HFFc6 (cell line): ENCODE data around the gene GALNT14. TPM values are rescaled to one million over a fixed set of nuclear protein-coding genes. Genes with fewer than 3 reads are reported as not detected.

Source experiments
- DNase-seq: peaks from one replicate; pipeline ENCODE4 v3.0.0-alpha.2; 2018
- H3K27ac Mint-ChIP-seq: 2 replicates; pipeline ENCODE4 v1.8.0; 2020; ENCODE audit warnings: mild to moderate bottlenecking, mixed read lengths
- H3K27me3 Mint-ChIP-seq: 2 replicates; pipeline ENCODE4 v1.8.0; 2021; ENCODE audit warnings: mild to moderate bottlenecking, moderate library complexity, mixed read lengths; ENCODE audit not compliant: insufficient read depth
- H3K36me3 Mint-ChIP-seq: 2 replicates; pipeline ENCODE4 v1.8.0; 2021; ENCODE audit warnings: low read depth, mixed read lengths
- H3K4me1 Mint-ChIP-seq: 2 replicates; pipeline ENCODE4 v1.8.0; 2020; ENCODE audit warnings: low read depth, mixed read lengths
- H3K4me3 Mint-ChIP-seq: 2 replicates; pipeline ENCODE4 v1.8.0; 2020; ENCODE audit warnings: mild to moderate bottlenecking, moderate library complexity, mixed read lengths
- H3K9me3 Mint-ChIP-seq: 2 replicates; pipeline ENCODE4 v1.8.0; 2020; ENCODE audit warnings: mild to moderate bottlenecking, mixed read lengths
- CTCF ChIP-seq: fragments of 200-600 bp; sonication (generic); IDR thresholded peaks from 2 replicates; pipeline ENCODE4 v1.5.0; 2021; ENCODE audit warnings: antibody characterized with exemption, mild to moderate bottlenecking
- total RNA-seq, 6 experiments: library from RNA; stranded (reverse); fragmentation: NEBNext Ultra II Directional; extraction: Animal tissue kit (Norgen Biotek cat#: 25700); gene quantifications; 2 replicates in 1 of 6; 3 replicates in 5 of 6; pipeline ENCODE4 v1.2.3, GENCODE V29; 2021

The GALNT14 gene
- total RNA-seq, 6 experiments from 2014 or later = 0.11 to 1.0 (median 0.25) TPM; not detected in 1

- no peak for DNase-seq
- H3K36me3 Mint-ChIP-seq = no peaks in the 10 kb centered on the region
- TF ChIP-seq CTCF = no peak
- no peaks in the 10 kb centered on the region for H3K4me1 Mint-ChIP-seq
- H3K27me3 Mint-ChIP-seq = peaks cover 3% of the 10 kb centered on the region; the same call in 1 of the 2 replicates
- no peaks in the 10 kb centered on the region for H3K9me3 Mint-ChIP-seq
- no peak overlapping the region for H3K27ac Mint-ChIP-seq
- no peak overlapping the region for H3K4me3 Mint-ChIP-seq
Observed at GRCh38 chr2:31081492-31081891, 56.7 kb downstream of the GALNT14 start.

GRCh38 chr2:31080361-31080760, 57.9 kb downstream of the GALNT14 start:
- no peaks in the 10 kb centered on the region for H3K36me3 Mint-ChIP-seq
- H3K4me3 Mint-ChIP-seq = no peak overlapping the region
- no peak for DNase-seq
- no peaks in the 10 kb centered on the region for H3K9me3 Mint-ChIP-seq
- H3K27me3 Mint-ChIP-seq = peaks cover 3% of the 10 kb centered on the region; the same call in 1 of the 2 replicates
- no peak overlapping the region for H3K27ac Mint-ChIP-seq
- no peaks in the 10 kb centered on the region for H3K4me1 Mint-ChIP-seq
- no peak for TF ChIP-seq CTCF

- H3K27me3 Mint-ChIP-seq = peaks cover 3% of the 10 kb centered on the region; the same call in 1 of the 2 replicates
- H3K4me1 Mint-ChIP-seq = no peaks in the 10 kb centered on the region
- no peak overlapping the region for H3K27ac Mint-ChIP-seq
- no peaks in the 10 kb centered on the region for H3K9me3 Mint-ChIP-seq
- 0 out of 2 replicates have a peak, but pooled peaks have one; percentile 23 for TF ChIP-seq CTCF
- no peak for DNase-seq
- no peaks in the 10 kb centered on the region for H3K36me3 Mint-ChIP-seq
- no peak overlapping the region for H3K4me3 Mint-ChIP-seq
Observed at GRCh38 chr2:31079665-31080064, 58.6 kb downstream of the GALNT14 start.

GRCh38 chr2:31078579-31079105, 59.6 kb downstream of the GALNT14 start:
- H3K9me3 Mint-ChIP-seq = no peaks in the 10 kb centered on the region; the same call in 1 of the 2 replicates
- no peaks in the 10 kb centered on the region for H3K36me3 Mint-ChIP-seq
- no peak overlapping the region for H3K4me3 Mint-ChIP-seq
- no peaks in the 10 kb centered on the region for H3K4me1 Mint-ChIP-seq
- no peak overlapping the region for H3K27ac Mint-ChIP-seq
- TF ChIP-seq CTCF = no peak
- peaks cover under 1% of the 10 kb centered on the region; the same call in 1 of the 2 replicates for H3K27me3 Mint-ChIP-seq
- no peak for DNase-seq

- TF ChIP-seq CTCF = no peak
- Mint-ChIP-seq H3K9me3 (no peaks in the 10 kb centered on the region; the same call in 1 of the 2 replicates), H3K36me3 (no peaks in the 10 kb centered on the region), H3K27ac (no peak overlapping the region), H3K4me3 (no peak overlapping the region), H3K4me1 (no peaks in the 10 kb centered on the region), H3K27me3 (peaks cover 2% of the 10 kb centered on the region; the same call in 1 of the 2 replicates)
- DNase-seq = no peak
Observed at GRCh38 chr2:31078011-31078410, 60.2 kb downstream of the GALNT14 start.
